WERI-Rb-1 (cell line): ENCODE measurements around the gene UBE2G1.

ENCODE experiments used
- DNase-seq: peaks from one replicate; pipeline ENCODE4 v3.0.0-alpha.2; 2020
- H3K27ac ChIP-seq: fragments of 250-450 bp; sonication (Bioruptor Pico); 2 replicates; pipeline ENCODE4 v1.5.1; 2020; ENCODE audit warnings: mild to moderate bottlenecking, moderate library complexity
- H3K27me3 ChIP-seq: fragments of 250-450 bp; sonication (Bioruptor Pico); 2 replicates; pipeline ENCODE4 v1.5.1; 2021; ENCODE audit warnings: mild to moderate bottlenecking, low read depth, moderate library complexity; ENCODE audit not compliant: insufficient read depth, severe bottlenecking
- H3K36me3 ChIP-seq: fragments of 250-450 bp; sonication (Bioruptor Pico); 2 replicates; pipeline ENCODE4 v1.5.1; 2020; ENCODE audit warnings: mild to moderate bottlenecking, moderate library complexity
- H3K4me3 ChIP-seq: 2 replicates; pipeline ENCODE4 v1.5.1; 2011; ENCODE audit warnings: low read depth, mild to moderate bottlenecking, control low read depth, low read length
- H3K9me3 ChIP-seq: fragments of 250-450 bp; sonication (Bioruptor Pico); 2 replicates; pipeline ENCODE4 v1.5.1; 2021; ENCODE audit warnings: mild to moderate bottlenecking, moderate library complexity; ENCODE audit not compliant: severe bottlenecking
- CTCF ChIP-seq: IDR thresholded peaks from 2 replicates; pipeline ENCODE4 v1.5.1; 2011; ENCODE audit warnings: low read depth, mild to moderate bottlenecking, control low read depth, inconsistent platforms, low read length

The UBE2G1 gene

GRCh38 chr17:4233668-4234258 is 132.7 kb downstream of the UBE2G1 start:
- Histone ChIP-seq H3K27me3 (no peaks in the 10 kb centered on the region), H3K9me3 (no peaks in the 10 kb centered on the region), H3K4me3 (no peak overlapping the region), H3K27ac (no peak overlapping the region), H3K36me3 (peaks cover 49% of the 10 kb centered on the region)
- no peak for TF ChIP-seq CTCF
- DNase-seq: no peak

GRCh38 chr17:4232168-4232813 is 134.2 kb downstream of the UBE2G1 start:
- Histone ChIP-seq H3K27me3 (no peaks in the 10 kb centered on the region), H3K27ac (no peak overlapping the region), H3K36me3 (peaks cover 45% of the 10 kb centered on the region), H3K9me3 (no peaks in the 10 kb centered on the region), H3K4me3 (no peak overlapping the region)
- TF ChIP-seq CTCF: no peak
- no peak for DNase-seq

GRCh38 chr17:4229627-4230541 is 136.6 kb downstream of the UBE2G1 start:
- Histone ChIP-seq H3K4me3 (no peak overlapping the region), H3K27me3 (no peaks in the 10 kb centered on the region), H3K36me3 (peaks cover 35% of the 10 kb centered on the region), H3K27ac (no peak overlapping the region), H3K9me3 (no peaks in the 10 kb centered on the region)
- TF ChIP-seq CTCF: no peak
- no peak for DNase-seq

- Histone ChIP-seq H3K9me3 (no peaks in the 10 kb centered on the region), H3K27me3 (no peaks in the 10 kb centered on the region), H3K4me3 (no peak overlapping the region), H3K27ac (no peak overlapping the region), H3K36me3 (peaks cover 16% of the 10 kb centered on the region)
- no peak for DNase-seq
- TF ChIP-seq CTCF: no peak
Observed at GRCh38 chr17:4221899-4222659, 144.4 kb downstream of the UBE2G1 start.

- H3K36me3 ChIP-seq: peaks cover 23% of the 10 kb centered on the region
- no peaks in the 10 kb centered on the region for H3K9me3 ChIP-seq
- H3K27me3 ChIP-seq: no peaks in the 10 kb centered on the region
- no peak for DNase-seq
- TF ChIP-seq CTCF: no peak
- no peak overlapping the region for H3K27ac ChIP-seq
- no peak overlapping the region for H3K4me3 ChIP-seq
Observed at GRCh38 chr17:4221163-4221562, 145.3 kb downstream of the UBE2G1 start.
